MCF 10A (cell line): ENCODE data around the gene ACSBG1. TPM values are rescaled to one million over a fixed set of nuclear protein-coding genes. Genes with fewer than 3 reads are reported as not detected.

ENCODE experiments used
- BruUV-seq: library from RNA; stranded (reverse); fragments of 400-500 nt; replicated peaks from 2 replicates; lab custom pipeline; 2021; lab: Mats Ljungman, UMichigan
- CTCF ChIA-PET: fragments of 300-600 bp; sonication (Branson Sonifier 250); formaldehyde crosslinking; extraction: SDS; loops from one replicate; lab custom pipeline; 2021; ENCODE audit warnings: antibody characterized with exemption, inconsistent platforms; lab: Yijun Ruan, JAX
- POLR2A ChIA-PET: fragments of 300-600, 350-650 bp; sonication (Branson Sonifier 250); formaldehyde crosslinking; extraction: SDS; loops from one replicate; lab custom pipeline; 2020; ENCODE audit warnings: antibody characterized with exemption, inconsistent platforms; lab: Yijun Ruan, JAX
- DNase-seq: peaks from one replicate; pipeline ENCODE4 v3.0.0-alpha.2; 2018; ENCODE audit not compliant: unreplicated experiment
- H3K27ac Mint-ChIP-seq: one replicate; pipeline ENCODE4 v1.8.0; 2022; ENCODE audit warnings: mild to moderate bottlenecking, low read depth, mixed read lengths; ENCODE audit not compliant: unreplicated experiment
- H3K27me3 Mint-ChIP-seq: one replicate; pipeline ENCODE4 v1.8.0; 2022; ENCODE audit warnings: mixed read lengths; ENCODE audit not compliant: insufficient read depth, unreplicated experiment
- H3K36me3 Mint-ChIP-seq: one replicate; pipeline ENCODE4 v1.8.0; 2022; ENCODE audit warnings: mild to moderate bottlenecking, moderate library complexity, mixed read lengths; ENCODE audit not compliant: insufficient read depth, unreplicated experiment
- H3K4me1 Mint-ChIP-seq: one replicate; pipeline ENCODE4 v1.8.0; 2022; ENCODE audit warnings: mixed read lengths; ENCODE audit not compliant: insufficient read depth, unreplicated experiment
- H3K4me3 Mint-ChIP-seq: one replicate; pipeline ENCODE4 v1.8.0; 2022; ENCODE audit warnings: mild to moderate bottlenecking, moderate library complexity, mixed read lengths; ENCODE audit not compliant: unreplicated experiment
- H3K9me3 Mint-ChIP-seq: one replicate; pipeline ENCODE4 v1.8.0; 2022; ENCODE audit warnings: mixed read lengths; ENCODE audit not compliant: unreplicated experiment
- CTCF ChIP-seq: fragments of 200-600 bp; IDR thresholded peaks from one replicate; pipeline ENCODE4 v1.8.0; 2022; ENCODE audit warnings: antibody characterized with exemption, mild to moderate bottlenecking; ENCODE audit not compliant: unreplicated experiment
- intact Hi-C: fragments of 100-400 bp; cut with micrococcal nuclease; formaldehyde crosslinking; loops from 2 replicates; pipeline ENCODE4 v1.14.1; 2022
- total RNA-seq: library from RNA; stranded (reverse); gene quantifications from 2 replicates; pipeline ENCODE4 v1.2.3, GENCODE V29; 2022

The ACSBG1 gene
- total RNA-seq, 1 experiment from 2014 or later: not detected

GRCh38 chr15:78167227-78167888 lies 67.0 kb downstream of the ACSBG1 start:
- no peak for DNase-seq
- H3K9me3 Mint-ChIP-seq: no peaks in the 10 kb centered on the region
- CTCF ChIA-PET: interaction anchor here (0.6 to 0.7 kb wide), 2 partner anchors 16 to 21 kb away, joined by 3 to 4 read pairs; no protein-coding TSS in a partner anchor
- no peak overlapping the region for H3K4me3 Mint-ChIP-seq
- intact Hi-C loops: no loop called here
- POLR2A ChIA-PET: interaction anchor here (0.8 kb wide), 1 partner anchor 10 kb away, joined by 5 read pairs; no protein-coding TSS in a partner anchor
- H3K27me3 Mint-ChIP-seq: no peaks in the 10 kb centered on the region
- no peak for TF ChIP-seq CTCF
- no TSS peak for BruUV-seq
- H3K27ac Mint-ChIP-seq: no peak overlapping the region
- peaks cover 92% of the 10 kb centered on the region for H3K36me3 Mint-ChIP-seq
- H3K4me1 Mint-ChIP-seq: no peaks in the 10 kb centered on the region

- Mint-ChIP-seq H3K27ac (no peak overlapping the region), H3K36me3 (peaks cover 92% of the 10 kb centered on the region), H3K27me3 (no peaks in the 10 kb centered on the region), H3K4me1 (no peaks in the 10 kb centered on the region), H3K4me3 (no peak overlapping the region), H3K9me3 (no peaks in the 10 kb centered on the region)
- CTCF ChIA-PET: interaction anchor here (0.7 kb wide), 1 partner anchor 39 kb away, joined by 4 read pairs; no protein-coding TSS in a partner anchor
- BruUV-seq: no TSS peak
- POLR2A ChIA-PET: no interaction called here
- no peak for DNase-seq
- intact Hi-C loops: no loop called here
- no peak for TF ChIP-seq CTCF
Observed at GRCh38 chr15:78164010-78164409, 70.4 kb downstream of the ACSBG1 start.

- intact Hi-C loops: no loop called here
- Mint-ChIP-seq H3K27me3 (no peaks in the 10 kb centered on the region), H3K36me3 (peaks cover 89% of the 10 kb centered on the region), H3K27ac (no peak overlapping the region), H3K4me3 (no peak overlapping the region), H3K9me3 (no peaks in the 10 kb centered on the region), H3K4me1 (no peaks in the 10 kb centered on the region)
- no peak for TF ChIP-seq CTCF
- DNase-seq: no peak
- ChIA-PET POLR2A (no interaction called here), CTCF (interaction anchor here (0.6 to 0.8 kb wide), 4 partner anchors 15 to 52 kb away, joined by 3 to 6 read pairs (median 3); no protein-coding TSS in a partner anchor)
- BruUV-seq: no TSS peak
Observed at GRCh38 chr15:78162038-78162437, 72.3 kb downstream of the ACSBG1 start.

GRCh38 chr15:78159395-78159794 lies 75.0 kb downstream of the ACSBG1 start:
- Mint-ChIP-seq H3K4me1 (peaks cover 20% of the 10 kb centered on the region), H3K36me3 (peaks cover 73% of the 10 kb centered on the region), H3K4me3 (no peak overlapping the region), H3K27ac (no peak overlapping the region), H3K27me3 (no peaks in the 10 kb centered on the region), H3K9me3 (no peaks in the 10 kb centered on the region)
- ChIA-PET POLR2A (interaction anchor here (0.7 kb wide), 1 partner anchor 9 kb away, joined by 3 read pairs; no protein-coding TSS in a partner anchor), CTCF (interaction anchor here (0.9 kb wide), 2 partner anchors 19 to 49 kb away, joined by 4 to 5 read pairs; no protein-coding TSS in a partner anchor)
- no TSS peak for BruUV-seq
- intact Hi-C loops: no loop called here
- DNase-seq: no peak
- TF ChIP-seq CTCF: no peak
